ENCODE results near the gene TTC34. TPM values are rescaled to one million over a fixed set of nuclear protein-coding genes. Genes with fewer than 3 reads are reported as not detected.

Gene TTC34
- total and polyA plus RNA-seq, 9 of the 15 experiments (the other 6 are each of a cell fraction or from before 2014, with no cell fraction given), result 0.03 to 0.38 (median 0.05) TPM; not detected in 2

GRCh38 chr1:2804628-2805351 is 3.3 kb upstream of the TTC34 start:
- FAIRE-seq (no peak), ATAC-seq (no peak), DNase-seq (ENCODE audit: extremely low read depth in 1 of 4, low spot score in 3 of 4) (no peak)
- intact Hi-C loops (cut with micrococcal nuclease) (no loop called here), in situ Hi-C loops (cut with MboI) (no loop called here)
- no peak overlapping the region for H3K4me3 ChIP-seq
- H3K4me2 ChIP-seq (ENCODE audit: insufficient read depth, low read length), result no peak overlapping the region
- no peak overlapping the region for H3K9ac ChIP-seq (ENCODE audit: insufficient read depth in 1 of 2, low read depth in 2 of 2, low read length in 2 of 2)
- H2AFZ ChIP-seq (ENCODE audit: low read depth, low read length), result no peak overlapping the region
- H3K4me1 ChIP-seq (replicated peaks in 1 of 2; ENCODE audit: control insufficient read depth in 2 of 2, insufficient read depth in 2 of 2, low read length in 2 of 2), result peaks cover 0 to 33% of the 10 kb centered on the region in 2 experiments; a peak in 1 of 5 replicates
- TF ChIP-seq ARID4B (CRISPR knock-in tag; IDR thresholded peaks at IDR 0.05) (no peak), HSF4 (CRISPR knock-in tag; IDR thresholded peaks at IDR 0.05; ENCODE audit: borderline replicate concordance) (no peak), DDX20 (tag; IDR thresholded peaks at IDR 0.05; ENCODE audit: low read depth) (no peak), MAZ (CRISPR knock-in tag; conservative IDR thresholded peaks at IDR 0.05 in 1 of 2, IDR thresholded peaks at IDR 0.05 in 1 of 2) (no peak), ZBTB12 (CRISPR knock-in tag; IDR thresholded peaks at IDR 0.05) (no peak), ZSCAN29 (IDR thresholded peaks at IDR 0.05) (no peak), PYGO2 (tag; IDR thresholded peaks at IDR 0.05) (no peak)
- TF ChIP-seq, protein P1, sequence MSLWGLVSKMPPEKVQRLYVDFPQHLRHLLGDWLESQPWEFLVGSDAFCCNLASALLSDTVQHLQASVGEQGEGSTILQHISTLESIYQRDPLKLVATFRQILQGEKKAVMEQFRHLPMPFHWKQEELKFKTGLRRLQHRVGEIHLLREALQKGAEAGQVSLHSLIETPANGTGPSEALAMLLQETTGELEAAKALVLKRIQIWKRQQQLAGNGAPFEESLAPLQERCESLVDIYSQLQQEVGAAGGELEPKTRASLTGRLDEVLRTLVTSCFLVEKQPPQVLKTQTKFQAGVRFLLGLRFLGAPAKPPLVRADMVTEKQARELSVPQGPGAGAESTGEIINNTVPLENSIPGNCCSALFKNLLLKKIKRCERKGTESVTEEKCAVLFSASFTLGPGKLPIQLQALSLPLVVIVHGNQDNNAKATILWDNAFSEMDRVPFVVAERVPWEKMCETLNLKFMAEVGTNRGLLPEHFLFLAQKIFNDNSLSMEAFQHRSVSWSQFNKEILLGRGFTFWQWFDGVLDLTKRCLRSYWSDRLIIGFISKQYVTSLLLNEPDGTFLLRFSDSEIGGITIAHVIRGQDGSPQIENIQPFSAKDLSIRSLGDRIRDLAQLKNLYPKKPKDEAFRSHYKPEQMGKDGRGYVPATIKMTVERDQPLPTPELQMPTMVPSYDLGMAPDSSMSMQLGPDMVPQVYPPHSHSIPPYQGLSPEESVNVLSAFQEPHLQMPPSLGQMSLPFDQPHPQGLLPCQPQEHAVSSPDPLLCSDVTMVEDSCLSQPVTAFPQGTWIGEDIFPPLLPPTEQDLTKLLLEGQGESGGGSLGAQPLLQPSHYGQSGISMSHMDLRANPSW (CRISPR knock-in tag; IDR thresholded peaks at IDR 0.05), result no peak
- H3K9me1 ChIP-seq (ENCODE audit: control insufficient read depth, insufficient read depth, low read length), result no peaks in the 10 kb centered on the region
- peaks cover 0 to 43% of the 10 kb centered on the region in 2 experiments; a peak in 3 of 5 replicates for H3K27me3 ChIP-seq (ENCODE audit: control insufficient read depth in 2 of 2, insufficient read depth in 2 of 2, low read length in 2 of 2)
- H4K20me1 ChIP-seq (replicated peaks; ENCODE audit: control insufficient read depth, insufficient read depth, low read length), result no peaks in the 10 kb centered on the region; the same call in 1 of the 2 replicates
- no peak overlapping the region for H3K27ac ChIP-seq (ENCODE audit: extremely low read depth, low read depth, low read length)
- ChIA-PET CTCF (ENCODE audit: low intra/inter-chr PET ratio) (no interaction called here), POLR2A (interaction anchor here (0.6 kb wide), 1 partner anchor 71 kb away, joined by 3 read pairs; no protein-coding TSS in a partner anchor)
- no TSS peak for BruUV-seq (replicated peaks)
- under 1% methylated on average over 17 of the region's 19 CpGs for WGBS (ENCODE audit: insufficient coverage, low coverage, missing lambda C conversion rate)
- no peaks in the 10 kb centered on the region for H3K36me3 ChIP-seq (ENCODE audit: control insufficient read depth, insufficient read depth, low read length)
- H3K79me2 ChIP-seq (ENCODE audit: control insufficient read depth, insufficient read depth, low read length), result no peaks in the 10 kb centered on the region
- no peaks in the 10 kb centered on the region for H3K9me3 ChIP-seq (replicated peaks; ENCODE audit: control insufficient read depth, insufficient read depth, low read depth, low read length)
